Measurements from ENCODE around the gene B3GALNT1.

The B3GALNT1 gene, protein sequence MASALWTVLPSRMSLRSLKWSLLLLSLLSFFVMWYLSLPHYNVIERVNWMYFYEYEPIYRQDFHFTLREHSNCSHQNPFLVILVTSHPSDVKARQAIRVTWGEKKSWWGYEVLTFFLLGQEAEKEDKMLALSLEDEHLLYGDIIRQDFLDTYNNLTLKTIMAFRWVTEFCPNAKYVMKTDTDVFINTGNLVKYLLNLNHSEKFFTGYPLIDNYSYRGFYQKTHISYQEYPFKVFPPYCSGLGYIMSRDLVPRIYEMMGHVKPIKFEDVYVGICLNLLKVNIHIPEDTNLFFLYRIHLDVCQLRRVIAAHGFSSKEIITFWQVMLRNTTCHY

DNA sequence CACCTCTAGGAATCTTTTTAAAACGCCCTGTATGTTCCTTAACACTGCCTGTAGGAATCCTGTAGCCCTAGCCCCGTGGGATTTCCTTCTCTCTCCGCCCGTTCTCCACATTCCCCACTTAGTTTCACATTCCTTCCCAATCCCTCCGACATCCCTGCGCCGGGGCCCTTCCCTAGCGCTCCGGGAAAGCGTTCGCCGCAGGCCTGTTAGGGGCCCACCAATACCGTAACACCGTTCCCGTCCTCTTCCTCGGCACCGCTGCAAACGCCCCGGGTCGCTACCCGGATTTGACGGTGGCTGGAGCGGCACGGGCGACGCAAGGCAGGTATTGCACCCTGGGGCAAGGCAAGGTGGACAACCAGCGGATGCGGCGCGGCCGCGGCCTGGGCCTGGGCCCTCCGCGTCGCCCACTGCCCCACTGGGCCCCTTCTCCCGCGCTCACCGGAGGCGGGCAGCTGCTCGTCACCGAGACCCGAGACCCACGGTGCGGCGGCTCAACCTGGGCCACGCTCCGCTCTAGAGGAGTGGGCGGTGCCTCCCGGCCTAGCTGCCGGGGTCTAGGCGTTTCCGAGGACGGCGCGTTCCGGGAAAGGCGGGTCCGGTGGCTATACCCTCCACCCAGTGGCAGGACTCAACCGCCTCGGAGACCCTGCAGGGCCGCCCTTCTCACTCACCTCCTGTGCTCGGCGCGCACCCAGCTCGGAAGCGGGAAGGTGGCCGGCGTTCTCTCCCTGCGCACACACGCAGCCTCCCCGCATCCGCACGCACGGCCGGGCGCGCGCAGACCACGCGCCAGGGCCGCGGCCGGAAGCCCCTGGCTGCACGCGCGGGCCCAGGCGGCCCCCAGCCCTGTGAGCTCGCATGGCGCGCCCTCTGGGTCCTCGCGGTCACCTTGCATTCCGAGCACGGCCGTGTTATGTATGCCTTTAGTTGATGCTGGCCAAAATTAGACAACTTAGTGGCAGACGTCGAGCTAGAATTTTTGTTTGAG lies at the start of gene B3GALNT1:
Gene B3GALNT1, minus strand, starts transcription at position 789 of the 991 bp plus-strand sequence. CDS start 18,595 bp downstream, outside the sequence.
- DNase-seq (ENCODE audit: low read depth in 2 of 2): no peak

- no peak for DNase-seq (ENCODE audit: low read depth in 2 of 2)
Observed at GRCh38 chr3:161153480-161153879, 48.3 kb upstream of the B3GALNT1 start.

DNA sequence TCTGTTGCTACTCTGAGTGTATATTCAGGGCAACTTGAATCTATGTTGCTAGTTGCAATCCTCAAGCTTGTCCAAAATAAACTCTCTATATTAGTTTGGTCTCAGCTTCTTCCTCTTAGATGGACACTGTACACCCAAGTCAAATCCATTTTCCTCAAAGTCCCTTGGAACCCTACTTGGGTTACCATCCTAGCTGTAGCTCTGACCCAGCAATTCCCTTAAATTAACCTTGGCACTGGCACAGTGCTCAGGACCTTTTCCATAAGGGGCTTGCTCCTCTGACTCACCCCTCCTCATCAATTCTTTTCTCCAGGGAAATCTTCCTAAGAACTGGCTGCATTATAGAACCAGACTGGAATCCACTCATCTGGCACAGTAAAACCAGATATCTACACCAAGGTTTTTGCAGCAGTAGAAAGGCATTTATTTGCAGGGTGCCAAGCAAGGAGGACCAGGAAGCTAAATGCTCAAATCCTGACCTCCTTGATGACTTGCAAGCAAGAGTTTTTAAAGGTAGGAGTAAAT lies 44.9 kb upstream of the B3GALNT1 start:
- no peak for DNase-seq (ENCODE audit: low read depth in 2 of 2)

DNA sequence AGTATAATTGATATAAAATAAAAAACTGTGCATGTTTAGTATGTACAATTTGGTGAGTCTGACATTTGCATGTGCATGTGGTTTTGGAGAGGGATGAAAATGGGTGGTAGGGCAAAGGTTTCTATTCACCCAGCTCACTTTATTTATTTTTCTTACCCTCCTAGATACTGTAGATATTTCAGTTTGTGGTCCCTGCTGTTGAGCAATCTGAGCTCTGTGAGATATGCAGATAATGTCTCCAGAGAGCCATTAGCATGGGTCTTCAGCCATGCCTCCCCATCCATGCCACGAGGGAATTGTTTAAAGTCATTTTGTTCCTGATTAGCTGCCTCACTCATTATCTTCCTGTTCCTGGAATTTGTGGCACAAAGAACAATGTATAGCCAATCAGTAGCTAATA lies 44.4 kb upstream of the B3GALNT1 start:
- no peak for DNase-seq (ENCODE audit: low read depth in 2 of 2)

GRCh38 chr3:161148832-161149475 lies 43.8 kb upstream of the B3GALNT1 start:
- no peak for DNase-seq (ENCODE audit: low read depth in 2 of 2)

- DNase-seq (ENCODE audit: low read depth in 2 of 2): no peak
Observed at GRCh38 chr3:161142486-161142885, 37.3 kb upstream of the B3GALNT1 start.

- DNase-seq (ENCODE audit: low read depth in 2 of 2): no peak
Observed at GRCh38 chr3:161139686-161140085, 34.5 kb upstream of the B3GALNT1 start.

- no peak for DNase-seq (ENCODE audit: low read depth in 2 of 2)
Observed at GRCh38 chr3:161137260-161137659, 32.1 kb upstream of the B3GALNT1 start.

- DNase-seq (ENCODE audit: low read depth in 2 of 2): no peak
Observed at GRCh38 chr3:161132391-161132790, 27.2 kb upstream of the B3GALNT1 start.

GRCh38 chr3:161126495-161126894 lies 21.3 kb upstream of the B3GALNT1 start:
- DNase-seq (ENCODE audit: low read depth in 2 of 2): no peak

GRCh38 chr3:161117646-161118045 lies 12.5 kb upstream of the B3GALNT1 start:
- no peak for DNase-seq (ENCODE audit: low read depth in 2 of 2)

DNA sequence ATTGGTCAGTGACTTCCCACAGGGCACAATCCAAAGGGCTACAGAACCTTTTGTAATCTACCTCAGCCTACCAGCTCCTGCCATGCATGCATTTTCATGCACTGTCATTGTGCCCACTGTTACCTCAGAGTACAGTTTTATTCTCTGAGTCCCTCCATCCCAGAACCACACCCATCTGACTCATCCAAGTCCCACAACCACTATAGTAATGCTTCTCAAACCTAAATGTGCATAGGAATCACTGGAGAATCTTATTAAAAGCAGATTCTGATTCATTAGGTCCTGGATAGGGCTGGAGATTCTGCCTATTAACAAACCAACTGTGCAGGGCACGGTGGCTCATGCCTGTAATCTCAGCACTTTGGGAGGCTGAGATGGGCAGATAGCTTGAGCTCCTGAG lies 3.7 kb upstream of the B3GALNT1 start:
- DNase-seq (ENCODE audit: low read depth in 2 of 2): no peak

GRCh38 chr3:161107311-161107710 lies 2.2 kb upstream of the B3GALNT1 start:
- no peak for DNase-seq (ENCODE audit: low read depth in 2 of 2)

DNA sequence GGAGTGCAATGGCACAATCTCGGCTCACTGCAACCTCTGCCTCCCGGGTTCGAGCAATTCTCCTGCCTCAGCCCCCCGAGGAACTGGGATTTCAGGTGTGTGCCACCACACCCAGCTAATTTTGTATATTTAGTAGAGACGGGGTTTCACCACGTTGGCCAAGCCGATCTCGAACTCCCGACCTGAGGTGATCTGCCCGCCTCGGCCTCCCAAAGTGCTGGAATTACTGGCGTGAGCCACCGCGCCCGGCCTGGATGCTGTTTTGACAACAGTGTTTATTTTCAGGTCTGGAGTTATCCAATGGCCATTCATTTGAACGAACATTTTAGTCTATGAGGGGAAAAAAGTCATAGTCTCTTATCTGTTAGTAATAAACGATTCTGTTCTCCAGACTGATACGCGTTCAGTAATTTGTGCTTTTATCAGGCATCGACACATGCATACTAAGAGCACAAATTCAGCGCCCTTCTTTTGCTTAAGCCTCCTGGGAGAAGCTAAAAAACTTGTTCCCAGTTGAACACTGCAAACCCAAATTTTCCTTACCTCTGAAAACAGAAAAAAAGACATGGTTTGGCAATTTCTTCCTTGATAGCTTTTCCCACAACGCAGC lies 1.3 kb downstream of the B3GALNT1 start:
- no peak for DNase-seq (ENCODE audit: low read depth in 2 of 2)

DNA sequence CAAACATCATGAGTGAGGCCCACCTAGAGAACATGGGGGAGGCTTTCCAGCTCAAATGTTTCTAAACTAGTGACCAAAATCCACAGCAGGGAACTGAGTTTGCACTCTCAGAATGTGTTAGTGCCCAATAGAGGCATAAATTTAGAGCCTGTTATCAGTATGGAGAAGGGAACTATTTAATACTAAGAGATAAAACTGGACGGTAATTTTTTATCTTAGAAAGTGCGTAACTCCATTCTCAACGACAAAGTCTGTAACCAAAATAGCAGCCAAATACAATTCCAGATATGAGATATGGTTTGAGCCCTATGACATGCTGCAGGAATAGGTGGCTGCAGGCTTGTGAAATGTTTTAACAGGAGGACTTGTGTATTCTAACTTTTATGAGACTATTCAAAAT lies 3.5 kb downstream of the B3GALNT1 start:
- DNase-seq (ENCODE audit: low read depth in 2 of 2): no peak

DNA sequence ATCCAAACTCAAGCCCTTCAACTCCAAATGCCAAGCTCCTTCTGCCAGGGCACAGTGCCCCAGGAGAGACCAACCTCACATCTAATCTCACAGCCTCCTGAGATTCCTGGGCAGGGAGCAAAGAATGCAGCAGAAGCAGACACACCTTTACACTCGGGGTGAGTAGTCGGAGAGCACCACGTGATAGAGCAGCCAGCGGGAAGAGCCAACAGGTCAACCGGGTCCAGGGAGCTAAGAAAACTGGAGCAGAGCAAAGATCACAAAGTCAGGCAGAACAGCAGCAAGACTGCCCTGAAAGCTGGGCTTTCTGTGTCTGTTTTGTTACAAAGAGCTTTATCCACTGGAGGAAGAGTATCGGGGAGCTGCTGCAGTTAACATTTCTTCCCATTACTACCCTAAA lies 4.2 kb downstream of the B3GALNT1 start:
- DNase-seq (ENCODE audit: low read depth in 2 of 2): no peak

DNA sequence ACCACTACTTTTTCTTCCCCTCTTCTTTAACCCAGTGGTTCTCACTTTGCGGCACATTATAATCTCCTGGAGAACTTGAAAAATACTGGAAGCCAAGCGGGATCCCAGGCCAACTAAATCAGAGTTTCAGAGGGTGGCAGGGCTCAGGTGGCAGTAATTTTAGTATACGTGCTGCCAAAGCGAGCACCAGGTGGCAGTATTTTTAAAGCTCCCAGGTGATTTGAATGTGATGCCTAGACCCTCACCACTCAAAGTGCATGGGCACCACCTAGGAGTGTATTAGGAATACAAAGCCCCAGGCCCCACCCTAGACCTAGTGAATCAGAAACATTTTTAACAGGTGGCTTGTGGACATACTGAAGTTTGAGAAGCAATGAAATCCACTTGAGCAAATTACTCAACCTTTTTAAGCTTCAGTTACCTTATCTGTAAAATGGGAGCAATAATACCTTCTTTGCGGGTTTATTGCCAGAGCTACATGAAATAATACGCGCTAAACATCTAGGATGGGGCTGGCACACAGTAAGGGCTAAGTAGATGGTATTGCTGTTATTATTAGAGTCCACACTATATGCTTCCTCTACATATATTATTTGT lies 8.3 kb downstream of the B3GALNT1 start:
- DNase-seq (ENCODE audit: low read depth in 2 of 2): no peak

DNA sequence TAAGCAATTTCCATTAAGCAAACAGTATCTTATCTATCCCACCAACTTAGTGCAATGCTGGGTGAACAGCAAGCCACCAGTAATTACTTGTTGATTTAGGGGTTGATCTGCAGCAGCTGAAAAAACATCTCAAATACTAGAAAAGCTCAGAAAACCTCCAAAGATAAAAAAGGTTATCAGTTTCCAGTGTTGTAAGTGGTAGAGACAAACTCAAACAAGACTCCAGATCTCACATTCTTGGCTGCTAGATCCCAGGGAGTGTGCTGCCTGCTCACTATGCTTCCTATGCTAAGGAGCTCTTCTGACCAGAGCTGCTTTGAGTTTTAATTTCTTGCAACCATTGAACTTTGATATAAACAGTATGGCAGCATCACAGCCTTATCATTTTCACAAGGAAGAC lies 11.3 kb downstream of the B3GALNT1 start:
- no peak for DNase-seq (ENCODE audit: low read depth in 2 of 2)

GRCh38 chr3:161084277-161084676 lies 20.9 kb downstream of the B3GALNT1 start:
- DNase-seq (ENCODE audit: low read depth in 2 of 2): no peak

DNA sequence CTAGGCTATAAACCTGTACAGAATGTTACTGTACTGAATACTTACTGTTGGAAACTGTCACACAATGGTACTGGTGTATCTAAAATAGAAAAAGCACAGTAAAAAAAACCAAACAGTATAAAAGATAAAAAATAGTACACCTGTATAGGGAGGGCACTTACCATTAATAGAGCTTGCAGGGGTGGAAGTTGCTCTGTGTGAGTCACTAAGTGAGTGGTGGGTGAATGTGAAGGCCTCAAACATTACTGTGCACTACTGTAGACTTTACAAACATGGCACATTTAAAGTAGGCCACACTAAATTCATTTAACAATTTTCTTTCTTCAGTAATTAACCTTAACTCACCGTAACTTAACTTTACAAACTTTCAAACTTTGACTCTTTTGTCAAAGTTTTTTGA lies 22.0 kb downstream of the B3GALNT1 start:
- no peak for DNase-seq (ENCODE audit: low read depth in 2 of 2)

DNA sequence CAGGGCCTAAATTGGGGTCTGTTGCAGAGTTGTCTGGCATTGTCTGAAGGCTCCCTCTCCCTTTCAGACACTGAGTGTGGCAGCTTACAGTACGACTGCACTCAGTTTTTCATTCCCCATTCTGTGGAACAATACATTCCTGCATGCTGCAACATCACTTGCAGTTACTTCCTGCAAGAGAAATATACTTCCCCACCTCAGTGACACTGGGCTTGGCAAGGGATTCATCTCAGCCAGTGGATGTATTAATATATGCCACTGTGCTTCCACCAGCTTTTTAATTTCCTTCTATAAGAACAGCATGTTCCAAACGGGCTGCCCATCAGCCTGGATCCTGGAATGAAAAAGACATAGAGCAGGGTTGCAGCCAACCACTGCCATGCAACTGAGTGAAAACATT lies 23.1 kb downstream of the B3GALNT1 start:
- DNase-seq (ENCODE audit: low read depth in 2 of 2): no peak

Data from stimulated activated CD8-positive, alpha-beta memory T cell treated with anti-CD3 and anti-CD28 coated beads, Interleukin-15, amount 100 ng/mL, for 4 hours (primary cell).